Spinal cord (tissue), 10 donors: ENCODE measurements around the gene ARHGAP11A. TPM values are rescaled to one million over a fixed set of nuclear protein-coding genes. Genes with fewer than 3 reads are reported as not detected.

Experiments used
- DNase-seq, 6 donors: peaks; one replicate each; pipeline versions ENCODE4 v3.0.0 to v3.0.0-alpha.2; 2013 to 2015; ENCODE audit warnings: low spot score in 6 of 6, low read depth in 4 of 6
- H3K27ac ChIP-seq: one replicate; pipeline ENCODE4 v1.5.1; 2013; ENCODE audit warnings: low read depth, low read length, control low read depth
- H3K27me3 ChIP-seq: one replicate; pipeline ENCODE4 v1.6.1; 2013; ENCODE audit warnings: low read length; ENCODE audit not compliant: control insufficient read depth, insufficient read depth
- H3K36me3 ChIP-seq: one replicate; pipeline ENCODE4 v1.6.1; 2013; ENCODE audit warnings: low read length; ENCODE audit not compliant: control insufficient read depth, insufficient read depth
- H3K4me1 ChIP-seq: one replicate; pipeline ENCODE4 v1.6.1; 2013; ENCODE audit warnings: low read length; ENCODE audit not compliant: control insufficient read depth, insufficient read depth
- H3K4me3 ChIP-seq: one replicate; pipeline ENCODE4 v1.5.1; 2013; ENCODE audit warnings: low read depth, low read length, control low read depth
- H3K9me3 ChIP-seq: one replicate; pipeline ENCODE4 v1.6.1; 2013; ENCODE audit warnings: low read length; ENCODE audit not compliant: control insufficient read depth, insufficient read depth
- WGBS: methylation state at CpG from one replicate; pipeline ENCODE4 v1.1.5; 2013; ENCODE audit warnings: missing lambda C conversion rate; ENCODE audit not compliant: insufficient coverage; 5-methylcytosine and 5-hydroxymethylcytosine counted together
- polyA plus RNA-seq, 2 donors: library from polyadenylated mRNA; unstranded; fragments of 120-200 nt; gene quantifications; one replicate each; pipeline ENCODE4 v1.2.1, GENCODE V29; 2013; ENCODE audit not compliant: insufficient read length in 2 of 2
- total RNA-seq, 2 donors: library from RNA; depleted of rRNA in 1 of 2; stranded (reverse); fragments of 120-200 nt in 1 of 2; fragments of >200 nt in 1 of 2; gene quantifications; one replicate each; pipeline versions ENCODE4 v1.2.3 to v1.2.4, GENCODE V29; 2013 to 2014
- donor health status: healthy.

Gene ARHGAP11A
- total and polyA plus RNA-seq, 4 donors, result 16.3 to 21.3 (median 17.0) TPM

- Histone ChIP-seq H3K36me3 (peaks cover 11% of the 10 kb centered on the region), H3K9me3 (no peaks in the 10 kb centered on the region), H3K27ac (no peak overlapping the region), H3K4me3 (no peak overlapping the region), H3K27me3 (no peaks in the 10 kb centered on the region), H3K4me1 (peaks cover 14% of the 10 kb centered on the region)
- 100% methylated on average over 4 of the region's 6 CpGs for WGBS
- no peak for DNase-seq
Measured at GRCh38 chr15:32667321-32667720, 52.0 kb downstream of the ARHGAP11A start.

DNA sequence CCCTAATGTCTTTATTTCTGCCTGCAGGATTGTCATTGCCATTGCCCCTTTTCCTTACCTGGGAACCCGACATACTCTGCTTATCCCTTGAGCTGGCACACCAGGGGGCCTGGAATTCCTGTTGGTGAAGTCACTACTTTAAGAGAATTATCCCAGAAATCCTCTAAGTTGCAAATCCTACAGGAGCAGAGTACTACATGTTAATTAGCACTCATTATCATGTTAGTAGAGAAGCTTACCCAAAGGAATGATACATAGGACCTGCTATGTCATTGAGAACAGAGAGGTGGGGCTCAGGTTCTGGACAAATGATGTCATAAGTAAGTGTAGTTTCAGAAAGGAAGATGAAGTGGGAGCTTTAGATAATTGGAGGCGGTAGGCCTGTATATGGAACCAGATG lies 53.6 kb downstream of the ARHGAP11A start:
- H3K27me3 ChIP-seq, result no peaks in the 10 kb centered on the region
- peaks cover 12% of the 10 kb centered on the region for H3K36me3 ChIP-seq
- peaks cover 16% of the 10 kb centered on the region for H3K4me1 ChIP-seq
- no peak overlapping the region for H3K4me3 ChIP-seq
- no peaks in the 10 kb centered on the region for H3K9me3 ChIP-seq
- H3K27ac ChIP-seq, result no peak overlapping the region
- no CpG with 5 or more reads among the region's 2 CpGs for WGBS
- DNase-seq, result no peak

- Histone ChIP-seq H3K27me3 (no peaks in the 10 kb centered on the region), H3K27ac (peak overlapping the region; percentile 20), H3K36me3 (peaks cover 12% of the 10 kb centered on the region), H3K9me3 (no peaks in the 10 kb centered on the region), H3K4me3 (no peak overlapping the region), H3K4me1 (peaks cover 16% of the 10 kb centered on the region)
- WGBS, result 48% methylated on average over 5 of the region's 5 CpGs
- DNase-seq, result peak in 2 of 6 donors; percentile 41 to 67
Measured at GRCh38 chr15:32669896-32670611, 54.8 kb downstream of the ARHGAP11A start.

DNA sequence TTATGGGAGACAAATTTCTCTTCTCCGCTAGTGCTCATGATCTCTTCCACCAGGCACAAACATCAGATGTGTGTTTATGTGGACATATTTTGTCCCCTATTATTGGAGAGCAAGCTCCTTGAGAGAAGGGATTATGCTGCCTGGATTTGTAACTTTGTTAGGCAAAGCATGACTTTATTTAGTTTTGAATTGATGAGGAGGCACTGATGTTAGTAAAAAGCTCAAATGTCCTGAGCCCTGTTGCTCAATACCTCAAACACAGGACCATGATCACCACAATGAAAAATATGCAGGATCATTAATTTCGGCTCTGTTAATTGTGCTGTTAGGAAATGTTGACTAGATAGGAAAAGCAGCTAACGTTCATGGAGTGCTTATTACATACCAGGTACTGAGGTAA lies 55.3 kb downstream of the ARHGAP11A start:
- Histone ChIP-seq H3K4me1 (peaks cover 16% of the 10 kb centered on the region), H3K27ac (peak overlapping the region; percentile 20), H3K36me3 (peaks cover 12% of the 10 kb centered on the region), H3K9me3 (no peaks in the 10 kb centered on the region), H3K4me3 (no peak overlapping the region), H3K27me3 (no peaks in the 10 kb centered on the region)
- DNase-seq, result no peak
- no CpG with 5 or more reads among the region's 3 CpGs for WGBS

DNA sequence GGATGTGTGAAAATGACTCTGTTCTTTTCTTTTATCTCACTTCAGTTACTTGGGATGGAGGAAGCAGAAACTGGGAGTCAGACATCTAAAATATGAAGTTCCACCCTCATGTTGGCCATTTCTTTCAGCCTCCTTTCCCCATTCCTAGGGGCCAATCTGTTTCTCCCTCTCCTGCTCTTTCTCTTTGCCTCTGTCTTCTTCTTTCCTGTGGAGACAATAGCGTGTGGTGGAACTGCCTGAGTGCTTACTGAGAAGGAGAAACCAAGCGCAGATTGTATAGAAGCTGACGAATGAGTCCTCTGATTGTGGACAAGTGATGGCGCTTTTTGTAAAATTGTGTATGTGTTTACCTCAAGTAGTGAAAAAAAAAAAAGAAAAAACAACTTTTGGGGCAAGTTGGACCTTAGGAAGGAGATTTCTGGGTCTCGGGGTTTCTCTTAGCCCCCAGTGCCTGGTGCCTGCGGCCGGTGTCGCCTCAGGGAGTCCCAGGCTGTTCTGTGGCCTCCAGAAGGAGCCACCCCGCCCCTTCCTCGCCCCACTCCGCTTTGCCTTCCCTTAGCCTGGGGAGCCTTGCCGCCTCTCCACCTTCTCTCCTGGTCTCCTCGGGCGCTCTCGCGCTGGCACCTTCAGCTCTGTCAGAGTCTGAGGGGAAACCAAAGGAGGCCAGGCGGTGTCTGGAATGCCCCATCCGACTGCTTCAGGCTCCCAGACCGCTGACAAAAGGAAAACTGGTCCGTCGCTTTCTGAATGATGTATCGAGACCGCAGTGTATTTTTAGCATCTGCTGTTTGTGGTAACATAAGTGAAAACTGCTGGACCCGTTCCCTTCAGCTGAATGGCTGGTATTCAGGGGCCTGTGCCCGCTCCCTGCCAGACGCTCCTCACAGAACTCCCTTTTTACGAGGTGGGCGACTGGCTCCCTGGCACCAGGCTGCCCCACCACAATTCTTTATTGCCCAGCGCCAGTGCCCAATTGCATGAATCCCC lies 56.3 kb downstream of the ARHGAP11A start:
- no peak overlapping the region for H3K4me3 ChIP-seq
- 76% methylated on average over 24 of the region's 29 CpGs for WGBS
- no peaks in the 10 kb centered on the region for H3K9me3 ChIP-seq
- H3K27me3 ChIP-seq, result no peaks in the 10 kb centered on the region
- H3K27ac ChIP-seq, result no peak overlapping the region
- peak in 1 of 6 donors; percentile 85 for DNase-seq
- peaks cover 16% of the 10 kb centered on the region for H3K4me1 ChIP-seq
- peaks cover 12% of the 10 kb centered on the region for H3K36me3 ChIP-seq

- no peak for DNase-seq
- H3K36me3 ChIP-seq, result peaks cover 9% of the 10 kb centered on the region
- no peaks in the 10 kb centered on the region for H3K27me3 ChIP-seq
- no peak overlapping the region for H3K4me3 ChIP-seq
- no CpG with 5 or more reads among the region's 2 CpGs for WGBS
- H3K4me1 ChIP-seq, result peaks cover 16% of the 10 kb centered on the region
- H3K9me3 ChIP-seq, result no peaks in the 10 kb centered on the region
- H3K27ac ChIP-seq, result no peak overlapping the region
Measured at GRCh38 chr15:32674681-32675080, 59.4 kb downstream of the ARHGAP11A start.

DNA sequence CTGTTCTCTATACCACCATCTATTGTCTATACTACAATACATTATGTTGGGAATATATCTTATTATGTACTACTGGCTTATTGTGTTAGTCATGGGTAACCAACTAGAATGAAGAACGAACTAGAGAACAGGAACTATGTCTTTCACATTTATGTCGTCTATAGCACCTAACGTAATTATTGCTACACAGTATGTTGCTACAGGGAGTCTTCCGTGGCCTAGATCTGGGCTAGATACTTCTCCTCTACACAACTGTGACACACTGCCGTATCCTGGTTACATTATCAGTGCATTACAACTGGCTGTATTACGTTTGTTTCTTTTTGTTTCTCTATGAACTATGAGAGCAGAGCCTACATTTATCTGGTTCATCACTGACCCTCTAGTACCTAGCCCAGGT lies 60.2 kb downstream of the ARHGAP11A start:
- H3K4me1 ChIP-seq, result peaks cover 11% of the 10 kb centered on the region
- H3K4me3 ChIP-seq, result no peak overlapping the region
- no peaks in the 10 kb centered on the region for H3K27me3 ChIP-seq
- H3K36me3 ChIP-seq, result peaks cover 9% of the 10 kb centered on the region
- no peaks in the 10 kb centered on the region for H3K9me3 ChIP-seq
- H3K27ac ChIP-seq, result no peak overlapping the region
- DNase-seq, result no peak
- 50% methylated on average over 1 of the region's 6 CpGs for WGBS

DNA sequence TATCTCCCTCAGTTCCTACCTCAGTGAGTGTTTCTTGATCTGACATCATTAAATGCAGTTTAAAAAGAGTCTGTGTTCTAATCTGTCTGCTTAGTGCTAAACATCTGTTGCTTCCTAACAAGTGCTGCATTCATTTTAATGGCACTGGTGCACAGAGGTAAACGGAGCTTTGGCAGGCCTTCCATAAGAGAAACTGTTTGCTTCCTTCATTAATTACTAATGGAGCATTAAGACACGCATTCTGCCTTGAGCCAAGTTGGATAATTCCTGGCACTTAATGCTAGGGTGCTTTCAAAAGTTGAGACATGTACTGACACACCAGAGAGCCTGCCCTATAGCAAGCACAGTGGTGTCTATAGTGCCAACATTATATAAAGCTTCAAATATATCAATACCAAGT lies 60.9 kb downstream of the ARHGAP11A start:
- H3K4me3 ChIP-seq, result no peak overlapping the region
- peaks cover 11% of the 10 kb centered on the region for H3K4me1 ChIP-seq
- H3K27me3 ChIP-seq, result no peaks in the 10 kb centered on the region
- WGBS, result 55% methylated on average over 2 of the region's 2 CpGs
- DNase-seq, result peak in 2 of 6 donors; percentile 57 to 61
- peaks cover 9% of the 10 kb centered on the region for H3K36me3 ChIP-seq
- H3K9me3 ChIP-seq, result no peaks in the 10 kb centered on the region
- H3K27ac ChIP-seq, result no peak overlapping the region

DNA sequence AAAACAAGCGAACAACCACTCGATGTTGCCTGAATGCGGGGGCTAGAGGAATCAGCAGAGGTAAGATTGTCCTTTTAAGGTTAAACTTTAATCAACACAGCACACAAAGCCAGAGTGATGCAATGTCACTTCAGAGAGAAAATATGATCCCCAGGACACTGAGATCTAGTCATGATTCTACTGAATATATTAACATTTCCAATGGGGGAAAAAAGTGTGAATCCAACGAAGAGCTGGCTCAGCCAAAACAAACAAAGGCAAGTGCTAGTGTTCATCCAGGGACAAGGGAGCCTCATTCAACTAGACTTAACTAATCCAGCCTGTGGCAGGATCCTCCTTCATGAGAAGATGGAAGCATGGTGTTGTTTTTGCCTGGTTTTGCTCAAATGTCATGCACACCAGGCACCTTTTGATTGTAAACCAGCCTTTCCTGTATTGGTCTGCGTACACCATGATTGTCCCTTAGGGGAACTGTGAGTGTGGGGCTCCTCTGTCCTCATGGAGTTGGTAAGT lies 62.0 kb downstream of the ARHGAP11A start:
- DNase-seq, result no peak
- Histone ChIP-seq H3K27me3 (no peaks in the 10 kb centered on the region), H3K4me3 (no peak overlapping the region), H3K27ac (no peak overlapping the region), H3K4me1 (peaks cover 2% of the 10 kb centered on the region), H3K36me3 (peaks cover 1% of the 10 kb centered on the region), H3K9me3 (no peaks in the 10 kb centered on the region)
- WGBS, result no CpG with 5 or more reads among the region's 5 CpGs
